H1 (cell line): Measurements from ENCODE around the gene PHOSPHO1. TPM values are rescaled to one million over a fixed set of nuclear protein-coding genes. Genes with fewer than 3 reads are reported as not detected.

Experiments used
- CTCF ChIA-PET: fragments of 300-600 bp; sonication (Branson Sonifier 250); formaldehyde crosslinking; loops from one replicate; lab custom pipeline; 2021; ENCODE audit not compliant: partially characterized antibody; lab: Charles Lee
- POLR2A ChIA-PET: fragments of 300-600 bp; sonication (Branson Sonifier 250); formaldehyde crosslinking; loops from one replicate; lab custom pipeline; 2021; ENCODE audit warnings: inconsistent platforms; ENCODE audit not compliant: partially characterized antibody; lab: Charles Lee
- DNase-seq, 2 experiments: peaks; one replicate each; pipeline versions ENCODE4 v3.0.0 to v3.0.0-alpha.2; 2010 to 2022; ENCODE audit warnings: low spot score in 2 of 2, low read depth in 1 of 2, mixed read lengths in 1 of 2
- FAIRE-seq: peaks from 2 replicates; lab custom pipeline; 2011; peaks lifted over from hg19 to GRCh38; lab: Jason Lieb, UNC
- H2AFZ ChIP-seq: 2 replicates; pipeline ENCODE4 v1.8.1; 2012; ENCODE audit warnings: low read length, inconsistent platforms
- H2AK5ac ChIP-seq: 2 replicates; pipeline ENCODE4 v1.6.1; 2013; ENCODE audit warnings: low read depth, low read length
- H2BK120ac ChIP-seq: replicated peaks from 2 replicates; pipeline ENCODE3; 2013; ENCODE audit warnings: low read depth, low read length, inconsistent platforms
- H2BK12ac ChIP-seq: 2 replicates; pipeline ENCODE4 v1.6.1; 2013; ENCODE audit warnings: low read depth, low read length
- H2BK15ac ChIP-seq: 2 replicates; pipeline ENCODE4 v1.6.1; 2013; ENCODE audit warnings: low read length
- H2BK20ac ChIP-seq: 2 replicates; pipeline ENCODE4 v1.6.1; 2013; ENCODE audit warnings: low read length
- H2BK5ac ChIP-seq: 2 replicates; pipeline ENCODE4 v1.6.1; 2013; ENCODE audit warnings: low read depth, low read length
- H3K14ac ChIP-seq: 2 replicates; pipeline ENCODE4 v1.6.1; 2013; ENCODE audit warnings: inconsistent platforms; ENCODE audit not compliant: insufficient read length
- H3K18ac ChIP-seq: 2 replicates; pipeline ENCODE4 v1.6.1; 2013; ENCODE audit warnings: low read length; ENCODE audit errors: extremely low read depth
- H3K23ac ChIP-seq: 2 replicates; pipeline ENCODE4 v1.6.1; 2013; ENCODE audit warnings: inconsistent platforms; ENCODE audit not compliant: insufficient read length
- H3K23me2 ChIP-seq: 2 replicates; pipeline ENCODE4 v1.6.1; 2013; ENCODE audit warnings: low read depth, low read length
- H3K27ac ChIP-seq: 2 replicates; pipeline ENCODE4 v1.6.1; 2011; ENCODE audit warnings: low read depth, low read length, inconsistent platforms
- H3K27me3 ChIP-seq, 4 experiments: replicated peaks in 1 of 4; 1 replicate in 1 of 4; 2 replicates in 3 of 4; pipeline versions ENCODE4 v1.6.1 to v1.8.1; 2011 to 2013; ENCODE audit warnings: low read length in 3 of 4, mild to moderate bottlenecking in 3 of 4, inconsistent platforms in 2 of 4, mixed read lengths in 2 of 4, moderate library complexity in 1 of 4; ENCODE audit not compliant: control insufficient read depth in 3 of 4, insufficient read depth in 3 of 4; ENCODE audit errors: extremely low read depth in 1 of 4
- H3K36me3 ChIP-seq, 4 experiments: 2 replicates each; pipeline versions ENCODE4 v1.6.1 to v1.8.1; 2011 to 2013; ENCODE audit warnings: mild to moderate bottlenecking in 4 of 4, low read length in 3 of 4, moderate library complexity in 2 of 4, control low read depth in 1 of 4, inconsistent platforms in 1 of 4; ENCODE audit not compliant: insufficient read depth in 4 of 4, control insufficient read depth in 2 of 4
- H3K4ac ChIP-seq: replicated peaks from 2 replicates; pipeline ENCODE3; 2013; ENCODE audit warnings: low read length, low read depth, mixed read lengths, inconsistent platforms; ENCODE audit not compliant: insufficient read length
- H3K4me1 ChIP-seq, 4 experiments: replicated peaks in 1 of 4; 1 replicate in 1 of 4; 2 replicates in 3 of 4; pipeline versions ENCODE4 v1.6.1 to v1.8.1; 2011 to 2013; ENCODE audit warnings: low read length in 3 of 4, inconsistent platforms in 2 of 4, mixed read lengths in 1 of 4; ENCODE audit not compliant: insufficient read depth in 4 of 4, control insufficient read depth in 3 of 4
- H3K4me2 ChIP-seq, 2 experiments: 2 replicates each; pipeline versions ENCODE4 v1.6.1 to v1.8.1; 2011 to 2013; ENCODE audit warnings: low read depth in 2 of 2, low read length in 2 of 2, control low read depth in 1 of 2, inconsistent platforms in 1 of 2, mild to moderate bottlenecking in 1 of 2; ENCODE audit not compliant: insufficient read depth in 1 of 2
- H3K4me3 ChIP-seq, 4 experiments: fragments of 200-600, 300-600 bp in 1 of 4; sonication (generic), shearing (Covaris generic), sonication (Bioruptor Twin) in 1 of 4; 2 replicates each; pipeline versions ENCODE4 v1.5.1 to v1.8.1; 2011 to 2016; ENCODE audit warnings: low read length in 4 of 4, low read depth in 3 of 4, control low read depth in 2 of 4, inconsistent platforms in 2 of 4, mild to moderate bottlenecking in 2 of 4, mixed read lengths in 1 of 4, moderate library complexity in 1 of 4; ENCODE audit not compliant: insufficient read depth in 2 of 4; ENCODE audit errors: extremely low read depth in 1 of 4
- H3K56ac ChIP-seq: replicated peaks from 2 replicates; pipeline ENCODE3; 2013; ENCODE audit warnings: low read depth, mild to moderate bottlenecking, mixed read lengths, low read length, inconsistent platforms; ENCODE audit not compliant: insufficient read length
- H3K79me1 ChIP-seq: 2 replicates; pipeline ENCODE4 v1.6.1; 2013; ENCODE audit warnings: low read depth, low read length, control low read depth
- H3K79me2 ChIP-seq, 2 experiments: 2 replicates each; pipeline versions ENCODE4 v1.6.1 to v1.8.1; 2012 to 2013; ENCODE audit warnings: low read length in 2 of 2, mild to moderate bottlenecking in 2 of 2, inconsistent platforms in 1 of 2; ENCODE audit not compliant: insufficient read depth in 2 of 2, control insufficient read depth in 1 of 2
- H3K9ac ChIP-seq, 4 experiments: replicated peaks in 1 of 4; 1 replicate in 1 of 4; 2 replicates in 3 of 4; pipeline versions ENCODE4 v1.6.1 to v1.8.1; 2011 to 2013; ENCODE audit warnings: low read depth in 3 of 4, low read length in 3 of 4, control low read depth in 2 of 4, mild to moderate bottlenecking in 2 of 4, moderate library complexity in 2 of 4, inconsistent platforms in 1 of 4; ENCODE audit errors: extremely low read depth in 1 of 4
- H3K9me3 ChIP-seq, 2 experiments: 2 replicates each; pipeline versions ENCODE4 v1.6.1 to v1.8.1; 2012 to 2013; ENCODE audit warnings: mild to moderate bottlenecking in 2 of 2, moderate library complexity in 2 of 2, control low read depth in 1 of 2, inconsistent platforms in 1 of 2, low read depth in 1 of 2, low read length in 1 of 2, mixed read lengths in 1 of 2; ENCODE audit not compliant: insufficient read depth in 2 of 2
- H4K20me1 ChIP-seq, 2 experiments: replicated peaks in 1 of 2; 2 replicates each; pipeline versions ENCODE3 to v1.8.1; 2011 to 2013; ENCODE audit warnings: inconsistent platforms in 2 of 2, low read length in 2 of 2, mild to moderate bottlenecking in 1 of 2; ENCODE audit not compliant: insufficient read depth in 2 of 2, control insufficient read depth in 1 of 2
- H4K5ac ChIP-seq: 2 replicates; pipeline ENCODE4 v1.6.1; 2013; ENCODE audit warnings: low read length, low read depth, mixed read lengths, inconsistent platforms; ENCODE audit not compliant: insufficient read length
- H4K8ac ChIP-seq: 2 replicates; pipeline ENCODE4 v1.8.0; 2013; ENCODE audit warnings: mild to moderate bottlenecking, moderate library complexity, low read length, inconsistent platforms; ENCODE audit not compliant: insufficient read depth; ENCODE audit errors: extremely low read depth
- H4K91ac ChIP-seq: replicated peaks from 2 replicates; pipeline ENCODE3; 2013; ENCODE audit warnings: low read length, mixed read lengths, inconsistent platforms; ENCODE audit not compliant: insufficient read length
- BACH1 ChIP-seq: IDR thresholded peaks from 2 replicates; pipeline ENCODE4 v1.6.1; 2012; ENCODE audit warnings: low read length, improper control_type of control experiment
- CEBPB ChIP-seq: IDR thresholded peaks from 2 replicates; pipeline ENCODE4 v1.6.1; 2012; ENCODE audit warnings: low read depth, low read length
- GABPA ChIP-seq: IDR thresholded peaks from 2 replicates; pipeline ENCODE4 v1.6.1; 2011; ENCODE audit warnings: mild to moderate bottlenecking, low read length, moderate library complexity, borderline replicate concordance; ENCODE audit not compliant: insufficient read depth
- JUND ChIP-seq: IDR thresholded peaks from 2 replicates; pipeline ENCODE4 v1.6.1; 2011; ENCODE audit warnings: mild to moderate bottlenecking, improper control_type of control experiment, low read length
- NANOG ChIP-seq: IDR thresholded peaks from 2 replicates; pipeline ENCODE4 v1.6.1; 2011; ENCODE audit warnings: low read length, low read depth, mild to moderate bottlenecking, inconsistent platforms; ENCODE audit not compliant: insufficient read depth, poor library complexity, severe bottlenecking
- POLR2AphosphoS5 ChIP-seq: IDR thresholded peaks from 2 replicates; pipeline ENCODE4 v1.6.1; 2011; ENCODE audit warnings: low read depth, low read length
- POU5F1 ChIP-seq: IDR thresholded peaks from 2 replicates; pipeline ENCODE4 v1.6.1; 2011; ENCODE audit warnings: low read depth, mild to moderate bottlenecking, low read length, moderate library complexity
- whole genome bisulfite sequencing, 2 experiments: shearing (Covaris generic) in 1 of 2; methylation state at CpG; one replicate each; pipeline versions ENCODE4 v1.1.6 to v1.1.7; 2013 to 2015; ENCODE audit warnings: low lambda C conversion rate in 2 of 2, mixed read lengths in 2 of 2, inconsistent platforms in 1 of 2, low coverage in 1 of 2, missing lambda C conversion rate in 1 of 2; ENCODE audit not compliant: insufficient replicate concordance in 2 of 2, insufficient coverage in 1 of 2, insufficient read length in 1 of 2; ENCODE audit errors: extremely low coverage in 1 of 2, missing lambda C conversion rate in 1 of 2; 5-methylcytosine and 5-hydroxymethylcytosine counted together
- polyA plus RNA-seq, 7 experiments: library from polyadenylated mRNA; depleted of rRNA in 3 of 7; stranded (reverse) in 5 of 7; unstranded in 2 of 7; fragments of >200 nt in 5 of 7; fragments of 200-250 nt in 2 of 7; gene quantifications; 1 replicate in 5 of 7; 2 replicates in 1 of 7; 4 replicates in 1 of 7; pipeline versions ENCODE4 v1.2.1 to v1.2.3, GENCODE V29; 2011 to 2013; ENCODE audit warnings: missing spikeins in 2 of 7, mixed read lengths in 2 of 7
- total RNA-seq: library from RNA; stranded (reverse); fragmentation: NEBNext Ultra II Directional; extraction: Animal tissue kit (Norgen Biotek cat#: 25700); gene quantifications from 2 replicates; pipeline ENCODE4 v1.2.1, GENCODE V29; 2021
- TF ChIP-seq, protein P1 (sequence below): IDR thresholded peaks from 2 replicates; pipeline ENCODE4 v1.6.1; 2012; ENCODE audit warnings: inconsistent platforms

The PHOSPHO1 gene
- total and polyA plus RNA-seq, 2 of the 8 experiments (the other 6 are each of a cell fraction or from before 2014, with no cell fraction given), result 0.34 to 0.45 TPM

DNA sequence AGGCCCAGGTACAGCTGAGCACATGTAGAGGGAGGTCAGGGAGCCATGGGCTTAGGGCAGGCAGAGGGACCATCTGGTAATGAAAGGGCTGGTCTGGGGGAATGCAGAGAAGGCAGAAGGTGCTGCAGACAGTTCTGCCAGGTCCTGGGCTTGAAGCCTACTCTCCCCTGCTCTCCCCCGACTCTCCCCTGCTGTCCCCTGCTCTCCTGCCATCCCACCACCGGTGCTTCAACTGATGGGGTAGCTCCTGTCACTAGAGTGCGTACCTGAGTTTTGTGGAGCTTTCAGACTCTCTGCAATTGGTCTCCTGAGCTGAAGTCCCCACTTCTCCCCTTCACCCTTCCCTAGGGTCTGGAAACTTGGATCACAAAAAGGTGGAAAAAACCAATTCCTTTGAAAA is 37.3 kb upstream of the PHOSPHO1 start:
- Histone ChIP-seq H3K27me3 (no peaks in the 10 kb centered on the region), H3K9me3 (no peaks in the 10 kb centered on the region), H3K27ac (no peak overlapping the region), H4K5ac (no peak overlapping the region), H3K4me2 (no peak overlapping the region), H3K4me3 (no peak overlapping the region), H3K4me1 (no peaks in the 10 kb centered on the region), H3K36me3 (no peaks in the 10 kb centered on the region), H4K8ac (no peak overlapping the region), H3K23me2 (no peaks in the 10 kb centered on the region), H3K4ac (no peak overlapping the region), H2BK20ac (no peak overlapping the region), H3K23ac (no peak overlapping the region), H2AFZ (no peak overlapping the region), H3K79me1 (no peaks in the 10 kb centered on the region), H3K18ac (no peak overlapping the region), H2BK120ac (no peak overlapping the region), H2BK12ac (no peak overlapping the region), H3K9ac (peak overlapping the region in 1 of 4 experiments; percentile 13; a peak in 1 of 7 replicates), H4K91ac (no peak overlapping the region), H3K56ac (no peak overlapping the region), H2BK15ac (no peak overlapping the region), H2BK5ac (no peak overlapping the region), H2AK5ac (no peak overlapping the region), H4K20me1 (no peaks in the 10 kb centered on the region), H3K79me2 (no peaks in the 10 kb centered on the region), H3K14ac (no peak overlapping the region)
- 77% methylated on average over 3 of the region's 3 CpGs; no CpG with 5 or more reads in 1 of the 2 experiments for WGBS, 2 experiments
- ChIA-PET POLR2A (interaction anchor here (1.4 kb wide), 1 partner anchor 20 kb away, joined by 3 read pairs; no protein-coding TSS in a partner anchor), CTCF (interaction anchor here (0.5 to 1.7 kb wide), 6 partner anchors 9 to 69 kb away, joined by 3 to 12 read pairs (median 4); no protein-coding TSS in a partner anchor)
- DNase-seq (no peak), FAIRE-seq (no peak)
- TF ChIP-seq GABPA (no peak), BACH1 (no peak), NANOG (no peak), CEBPB (no peak), POU5F1 (no peak), POLR2AphosphoS5 (no peak), JUND (no peak)
- TF ChIP-seq, protein P1, sequence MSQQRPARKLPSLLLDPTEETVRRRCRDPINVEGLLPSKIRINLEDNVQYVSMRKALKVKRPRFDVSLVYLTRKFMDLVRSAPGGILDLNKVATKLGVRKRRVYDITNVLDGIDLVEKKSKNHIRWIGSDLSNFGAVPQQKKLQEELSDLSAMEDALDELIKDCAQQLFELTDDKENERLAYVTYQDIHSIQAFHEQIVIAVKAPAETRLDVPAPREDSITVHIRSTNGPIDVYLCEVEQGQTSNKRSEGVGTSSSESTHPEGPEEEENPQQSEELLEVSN, result no peak
